Caki2 (cell line): ENCODE data around the gene DHX15. TPM values are rescaled to one million over a fixed set of nuclear protein-coding genes. Genes with fewer than 3 reads are reported as not detected.

Source experiments
- DNase-seq: peaks from one replicate; pipeline ENCODE4 v3.0.0-alpha.2; 2015; ENCODE audit warnings: low read depth
- in situ Hi-C: cut with HindIII; loops from 2 replicates; pipeline ENCODE4 v1.10.0; 2016; ENCODE audit warnings: low sequenced_read_pairs, low pct_unique_long_range_greater_than_20kb, mixed read lengths
- total RNA-seq: library from RNA; depleted of rRNA; stranded (reverse); fragments of >200 nt; shearing (Covaris generic); gene quantifications from 2 replicates; pipeline ENCODE4 v1.2.3, GENCODE V29; 2014; ENCODE audit warnings: low replicate concordance

Gene DHX15
- total RNA-seq, 1 experiment from 2014 or later = 159 TPM

DNA sequence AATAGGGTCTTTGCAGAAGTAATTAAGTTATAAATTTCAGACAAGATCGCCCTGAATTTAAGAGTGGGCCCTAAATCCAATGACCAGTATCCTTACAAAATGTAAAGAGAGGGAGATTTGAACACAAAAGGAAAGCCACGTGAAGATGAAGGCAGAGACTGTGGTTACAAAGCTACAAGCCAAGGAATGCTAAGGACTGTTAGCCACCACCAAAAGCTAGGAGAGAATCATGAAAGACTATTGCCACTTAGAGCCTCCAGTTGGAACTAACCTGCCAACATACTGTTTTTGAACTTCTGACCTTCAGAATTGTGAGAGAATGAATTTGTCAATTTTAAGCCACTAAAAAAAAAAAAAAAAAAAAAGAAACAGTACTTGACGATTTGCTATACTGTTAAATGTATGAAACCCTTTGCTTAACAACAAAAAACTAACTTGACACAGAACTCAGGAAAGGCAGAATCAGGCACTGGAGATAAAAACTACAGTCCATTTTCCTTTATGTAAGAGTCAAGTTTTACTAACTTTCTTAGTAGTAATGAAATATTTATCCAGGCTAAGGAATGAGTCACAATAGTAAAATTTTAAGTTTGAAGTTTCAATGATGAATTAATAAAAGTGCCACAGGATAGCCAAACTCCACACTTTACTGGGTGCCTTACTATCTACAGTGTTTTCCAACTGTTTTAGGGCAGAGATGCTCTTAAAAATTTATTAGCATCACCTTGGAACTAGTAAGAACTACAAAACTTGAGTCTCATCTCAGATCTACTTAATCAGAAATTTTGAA, 25.1 kb downstream of the DHX15 start:
- DNase-seq = no peak
- in situ Hi-C loops = no loop called here

DNA sequence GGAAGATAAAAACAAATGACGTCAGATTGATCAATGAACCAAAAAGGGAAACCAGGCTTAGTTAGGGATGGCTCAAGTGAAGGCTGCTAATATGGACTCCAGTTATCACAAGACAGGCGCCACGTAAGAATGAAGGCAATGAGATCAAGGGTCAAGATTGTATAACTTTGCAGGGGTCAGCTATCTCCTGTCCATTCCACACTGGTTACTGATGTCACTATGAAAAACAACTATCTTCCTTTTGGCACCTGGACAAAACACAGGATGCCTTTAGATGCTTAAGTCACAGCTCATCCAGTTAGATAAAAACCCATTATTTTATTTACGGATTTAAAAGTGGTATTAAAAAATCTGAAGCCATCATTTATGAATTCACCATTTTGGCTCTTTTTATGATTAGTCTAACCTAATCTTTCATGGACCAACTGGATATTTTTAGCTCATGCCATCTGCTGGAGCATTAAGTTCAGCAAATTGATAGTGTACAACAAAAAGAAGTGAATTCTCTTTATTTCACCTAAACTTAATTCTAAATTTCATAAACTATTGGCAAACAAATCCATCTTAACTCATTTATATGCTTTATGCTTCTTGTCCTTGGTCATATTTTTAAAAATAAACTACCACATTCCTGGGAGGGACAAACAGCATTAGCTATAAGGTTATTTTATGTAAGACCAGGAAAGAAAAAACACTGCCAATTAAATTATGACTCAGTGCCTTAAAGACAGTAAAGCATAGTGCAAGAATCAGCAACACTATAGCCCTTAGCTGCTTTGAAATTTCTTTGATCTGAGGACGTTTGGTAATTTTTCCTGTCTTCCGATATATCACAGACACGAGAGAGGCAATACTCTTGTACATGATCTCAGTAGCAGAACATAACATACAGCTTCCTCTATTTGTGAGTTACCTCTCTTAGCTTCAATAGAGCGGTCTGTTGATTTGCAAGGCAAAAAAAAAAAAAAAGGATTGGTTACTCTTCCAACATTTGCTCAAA, 27.0 kb downstream of the DHX15 start:
- peak; percentile 35 for DNase-seq
- in situ Hi-C loops = no loop called here

DNA sequence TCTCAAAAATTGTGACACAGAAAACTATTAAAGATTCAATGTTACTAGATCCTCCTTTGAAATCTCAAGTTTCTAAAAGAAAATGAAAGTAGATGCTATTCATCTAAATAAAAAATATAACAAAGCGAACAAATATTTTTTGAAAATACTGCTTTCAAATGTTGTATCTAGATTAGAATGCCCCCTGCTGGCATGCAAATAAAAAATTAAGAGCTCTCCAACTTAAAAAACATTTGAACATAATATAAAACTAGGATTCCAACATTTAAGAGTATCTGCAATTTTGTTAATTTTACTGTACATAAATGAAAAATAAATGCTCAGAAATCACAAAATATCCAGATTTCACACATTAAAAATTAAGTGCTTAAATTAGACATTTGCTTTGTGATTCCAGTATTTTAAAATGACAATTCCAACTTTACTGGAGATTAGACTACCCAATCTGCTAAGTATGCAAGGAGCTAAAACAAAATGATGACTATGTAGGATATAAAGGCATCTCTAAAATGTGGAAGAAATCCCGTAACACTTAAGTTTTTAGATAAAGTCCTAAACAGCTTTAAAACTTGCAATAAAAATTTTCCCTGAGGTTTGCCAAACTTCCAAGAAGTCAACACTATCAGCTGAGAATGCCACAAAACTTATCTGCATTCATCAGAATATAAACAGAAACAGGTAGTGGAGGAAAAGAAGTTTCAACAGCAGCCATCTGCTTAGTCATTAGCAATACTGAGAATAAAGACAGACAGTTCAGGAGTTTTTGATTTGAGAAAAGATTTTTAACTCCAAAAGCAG, 32.7 kb downstream of the DHX15 start:
- in situ Hi-C loops = no loop called here
- no peak for DNase-seq

DNA sequence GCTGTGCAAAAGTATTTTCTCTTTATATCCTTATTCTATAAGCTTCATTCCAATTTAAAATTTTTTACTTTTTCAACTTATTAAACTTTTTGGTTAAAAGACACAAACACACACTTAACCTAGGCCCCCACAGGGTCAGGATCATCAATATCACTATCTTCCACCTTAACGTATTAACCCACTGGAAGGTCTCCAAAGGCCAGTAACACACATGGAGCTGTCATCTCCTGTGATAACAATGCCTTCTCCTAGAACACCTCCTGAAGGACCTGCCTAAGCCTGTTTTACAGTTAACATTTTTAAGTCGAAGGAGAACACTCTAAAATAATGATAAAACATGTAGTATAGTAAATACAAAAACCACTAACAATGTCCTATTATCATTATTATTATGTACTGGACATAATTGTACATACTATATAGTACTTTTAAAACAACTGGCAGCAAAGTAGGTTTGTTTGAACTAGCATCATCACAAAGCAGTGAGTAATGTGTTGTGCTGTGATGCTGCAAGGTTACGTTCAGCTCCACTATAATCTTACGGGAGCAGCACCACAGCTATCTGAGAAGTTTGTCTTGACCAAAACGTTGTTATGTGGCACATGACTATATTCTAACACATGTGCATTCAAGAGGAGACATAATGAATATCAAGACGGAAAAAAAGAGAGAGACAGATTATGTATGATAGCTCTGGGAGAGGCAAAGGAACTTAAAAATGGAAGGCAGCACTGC, 33.7 kb downstream of the DHX15 start:
- in situ Hi-C loops = no loop called here
- DNase-seq = no peak

DNA sequence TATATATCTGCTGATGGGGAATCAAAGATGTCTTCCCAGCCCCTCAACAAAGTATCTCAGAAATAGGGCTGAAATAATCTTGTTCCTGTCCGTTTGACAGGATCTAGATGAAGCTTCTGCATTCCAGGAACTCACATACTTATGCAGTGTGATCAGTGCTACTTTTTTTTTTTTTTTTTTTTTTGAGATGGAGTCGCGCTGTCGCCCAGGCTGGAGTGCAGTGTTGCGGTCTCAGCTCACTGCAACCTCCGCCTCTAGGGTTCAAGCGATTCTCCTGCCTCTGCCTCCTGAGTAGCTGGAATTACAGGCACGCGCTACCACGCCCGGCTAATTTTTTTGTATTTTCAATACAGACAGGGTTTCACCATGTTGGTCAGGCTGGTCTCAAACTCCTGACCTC, 36.4 kb downstream of the DHX15 start:
- DNase-seq = no peak
- in situ Hi-C loops = no loop called here

DNA sequence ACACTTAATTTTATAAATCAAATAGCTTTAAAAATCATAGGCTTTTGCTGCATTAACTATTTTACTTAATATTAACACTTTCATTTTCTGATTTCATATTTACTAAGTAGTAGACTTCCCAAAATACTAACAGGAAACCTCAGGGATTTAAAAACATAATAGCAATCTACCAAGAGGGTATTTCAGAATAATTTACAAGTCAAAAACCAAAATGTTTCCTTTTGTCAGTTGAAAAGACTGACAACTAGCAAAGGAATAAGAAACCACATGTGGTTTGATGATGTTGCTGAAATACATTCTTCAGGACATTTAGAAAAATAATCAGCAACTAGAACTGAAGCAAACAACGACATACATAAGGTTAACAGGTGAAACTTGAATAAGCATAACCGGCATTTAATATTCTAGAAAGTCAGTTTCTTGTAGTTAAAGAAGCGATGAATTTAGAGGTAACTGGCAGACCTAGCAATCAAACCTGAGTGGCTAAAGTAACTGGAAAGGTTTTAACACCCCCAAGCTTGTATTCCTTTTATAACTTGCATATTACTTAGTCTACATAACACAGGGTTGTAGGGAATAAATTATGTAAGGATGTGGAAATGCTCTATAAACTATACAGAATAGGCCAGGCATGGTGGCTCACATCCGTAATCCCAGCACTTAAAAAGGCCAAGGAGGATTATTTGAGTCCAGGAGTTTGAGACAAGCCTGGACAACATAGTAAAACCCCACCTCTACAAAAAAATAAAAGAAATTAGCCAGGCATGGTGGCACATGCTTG, 40.0 kb downstream of the DHX15 start:
- in situ Hi-C loops = no loop called here
- DNase-seq = no peak

DNA sequence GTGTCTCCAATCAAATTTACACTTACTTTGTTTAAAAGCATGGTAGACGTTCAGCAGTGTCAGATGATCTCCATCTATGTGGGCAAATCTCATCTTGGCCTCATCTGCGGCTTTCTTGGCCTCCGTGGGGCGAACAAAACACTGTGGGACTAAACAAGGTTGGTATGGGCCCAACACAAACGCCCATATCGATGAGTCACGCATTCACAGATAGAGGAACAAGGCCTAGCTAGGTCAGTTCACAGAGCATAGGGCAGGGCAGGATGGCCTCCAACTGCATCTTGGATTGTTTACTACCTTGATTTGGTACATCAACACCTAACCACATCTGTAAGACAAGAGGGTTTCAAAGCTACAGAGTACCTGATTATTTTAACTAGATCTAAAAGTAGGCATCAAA, 47.3 kb downstream of the DHX15 start:
- no peak for DNase-seq
- in situ Hi-C loops = no loop called here

DNA sequence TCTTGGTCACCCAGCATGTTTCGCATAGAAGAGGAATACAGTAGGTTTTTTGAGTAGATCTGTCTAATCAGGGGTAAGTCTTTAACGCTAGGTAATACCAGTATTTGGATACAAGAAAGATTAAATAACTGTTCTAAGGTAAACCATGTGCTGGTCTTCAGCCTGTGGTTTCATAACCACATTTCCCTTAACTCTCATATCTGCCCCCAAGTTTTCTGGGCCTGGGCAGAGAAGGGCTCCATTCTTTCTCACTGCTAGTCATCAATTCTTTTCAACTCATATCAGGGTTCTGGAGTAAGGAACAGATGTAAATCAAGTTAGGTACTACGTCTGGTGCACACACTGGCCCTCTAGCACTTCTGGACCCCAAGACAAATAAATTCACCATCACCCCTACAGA, 49.0 kb downstream of the DHX15 start:
- in situ Hi-C loops = no loop called here
- DNase-seq = no peak

DNA sequence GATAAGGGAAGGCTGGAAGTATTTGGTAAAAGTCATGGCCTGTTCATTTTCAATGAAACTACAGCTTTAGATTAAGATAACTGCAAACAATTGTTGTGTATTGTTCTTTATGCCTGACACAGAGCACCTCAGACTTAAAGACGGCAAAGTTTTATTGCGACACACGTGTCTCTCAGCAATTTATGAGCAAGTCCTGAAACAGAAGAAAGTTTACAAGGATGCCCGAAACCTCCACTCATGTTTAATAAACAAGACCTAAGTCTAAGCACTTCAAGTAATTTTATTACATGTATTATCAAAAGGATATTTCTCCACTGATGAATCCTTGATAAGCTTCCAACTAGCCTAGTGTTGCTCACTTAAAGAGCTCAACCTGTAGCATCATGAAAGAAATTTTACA, 51.0 kb downstream of the DHX15 start:
- in situ Hi-C loops = no loop called here
- DNase-seq = no peak

DNA sequence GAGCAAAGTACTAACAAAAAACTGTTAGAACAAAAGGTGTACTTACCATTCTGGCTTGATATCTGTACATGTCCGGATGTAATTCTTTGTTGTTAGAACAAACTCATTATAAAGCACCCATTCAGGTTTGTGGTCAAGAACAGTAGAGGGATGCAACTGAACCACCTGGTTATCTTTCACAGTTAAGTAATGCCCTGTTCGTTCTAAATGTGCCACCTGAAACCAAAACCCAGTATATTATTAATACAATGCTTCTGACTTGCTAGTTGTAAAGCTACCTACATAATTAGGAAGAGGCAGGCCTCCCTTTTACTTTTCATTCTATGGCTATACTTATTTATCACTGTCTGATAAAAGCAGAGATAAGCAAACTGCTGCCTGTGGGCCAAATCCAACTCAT, 54.8 kb downstream of the DHX15 start:
- in situ Hi-C loops = no loop called here

DNA sequence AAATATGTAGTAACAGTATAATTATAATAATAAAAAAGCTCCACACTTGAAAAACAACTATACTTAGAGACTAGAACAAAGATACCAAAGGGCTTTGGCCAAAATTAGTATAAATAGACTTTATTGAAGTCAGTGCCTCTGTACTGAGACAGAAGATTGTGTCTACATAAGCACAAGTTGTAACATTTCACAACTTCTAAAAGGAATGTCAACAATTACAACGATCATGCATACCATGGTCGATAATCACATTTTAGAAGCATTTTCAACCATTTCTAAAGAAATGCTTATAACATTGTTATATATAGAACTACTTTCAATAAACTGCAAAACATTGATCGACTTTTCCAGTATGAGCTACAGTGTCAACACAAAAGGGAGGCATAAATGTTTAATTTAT, 57.0 kb downstream of the DHX15 start:
- in situ Hi-C loops = no loop called here
- no peak for DNase-seq

More for the DNA sequence above, 54.8 kb downstream of the DHX15 start:
- DNase-seq = no peak

DNA sequence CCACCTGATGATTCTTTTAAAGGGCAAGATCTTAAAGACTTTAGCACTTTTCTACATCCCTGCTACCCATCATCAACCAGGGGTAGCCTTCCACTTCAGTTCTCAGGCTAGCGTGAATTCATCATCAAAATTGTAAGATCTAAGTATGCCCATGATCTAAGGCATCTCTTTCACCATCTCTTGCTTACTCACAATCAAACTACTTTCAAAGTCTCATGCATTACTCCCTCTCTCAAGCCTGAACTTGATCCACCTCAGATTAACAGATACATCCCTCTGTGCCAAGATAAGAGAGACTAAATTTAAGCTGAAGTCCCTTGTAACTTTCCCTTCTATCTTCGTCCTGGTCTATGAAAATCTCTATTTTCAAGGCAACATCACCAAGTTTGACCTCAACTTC, 62.8 kb downstream of the DHX15 start:
- in situ Hi-C loops = no loop called here
- no peak for DNase-seq

DNA sequence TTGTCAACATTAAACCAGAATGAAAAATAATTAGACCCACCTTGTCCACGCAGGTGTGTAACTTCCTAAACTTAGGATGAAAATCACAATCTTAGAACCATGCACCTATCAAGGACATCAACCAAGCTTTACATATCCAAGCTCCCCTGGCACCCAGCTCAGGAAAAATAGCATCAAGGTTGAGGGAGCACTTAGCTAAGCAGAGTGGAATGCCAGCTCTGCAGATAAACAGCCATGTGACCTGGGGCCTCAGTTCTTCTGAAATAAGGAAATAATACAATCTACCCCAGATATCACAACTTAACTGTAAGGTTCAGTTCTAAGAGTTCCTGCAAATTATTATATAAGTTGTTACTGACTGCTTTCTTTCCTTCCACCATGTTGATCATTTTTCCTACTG, 64.7 kb downstream of the DHX15 start:
- in situ Hi-C loops = no loop called here
- DNase-seq = peak; percentile 53

DNA sequence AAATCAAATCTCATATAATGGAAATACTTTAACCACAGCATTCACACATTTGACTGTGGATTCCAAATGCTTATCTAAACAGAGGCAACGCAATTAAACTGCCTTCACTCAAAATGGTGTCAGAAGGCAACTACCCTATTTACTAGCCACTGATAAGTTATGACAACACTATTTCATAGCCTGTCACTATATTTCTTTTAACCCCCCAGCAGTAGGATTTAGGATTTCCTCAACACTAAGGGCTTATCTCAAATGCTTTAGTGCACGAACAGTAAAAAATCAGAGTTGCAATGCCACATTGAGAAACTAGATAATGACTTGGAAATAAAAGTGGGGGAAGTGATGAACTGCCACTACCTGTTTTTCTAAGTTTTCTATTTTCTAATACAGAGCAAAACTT, 66.7 kb downstream of the DHX15 start:
- in situ Hi-C loops = no loop called here
- no peak for DNase-seq

DNA sequence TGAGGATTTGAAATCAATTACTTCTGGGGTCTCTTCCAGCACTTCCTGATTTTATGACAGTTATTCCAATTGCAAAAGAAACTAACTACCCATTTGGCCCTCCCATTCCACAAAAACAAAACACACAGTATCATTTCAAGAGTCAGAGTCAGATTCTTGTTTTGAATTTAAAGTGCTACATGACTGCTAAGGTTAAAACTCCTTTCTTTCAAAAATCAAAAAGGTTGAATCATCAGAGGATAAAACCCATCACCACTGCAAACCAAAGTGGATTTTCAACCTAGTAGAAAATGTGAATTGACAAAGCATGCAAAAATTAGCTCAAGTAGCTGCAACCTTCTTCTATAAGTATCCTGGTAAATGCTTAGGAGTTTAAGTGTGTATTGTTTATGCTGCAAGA, 67.4 kb downstream of the DHX15 start:
- in situ Hi-C loops = no loop called here
- DNase-seq = no peak

DNA sequence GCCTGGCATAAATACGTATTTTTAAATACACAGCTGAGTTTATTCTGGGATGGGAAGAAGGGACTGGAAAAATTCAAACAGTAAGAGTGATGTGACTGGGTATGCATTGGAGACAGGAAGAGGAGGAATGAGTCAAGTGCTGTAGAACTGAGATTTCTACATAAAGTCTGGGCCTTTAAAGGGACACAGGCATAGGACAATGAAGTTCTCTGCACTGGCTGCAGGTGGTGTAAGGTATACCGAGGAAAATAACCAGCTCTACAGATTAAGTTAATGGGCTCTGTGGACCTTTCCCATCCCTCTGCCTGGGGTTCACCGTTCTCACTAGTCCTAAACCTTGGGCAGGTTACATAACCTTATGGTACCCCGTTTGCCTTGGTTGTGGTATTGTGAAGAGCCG, 68.7 kb downstream of the DHX15 start:
- no peak for DNase-seq
- in situ Hi-C loops = no loop called here

DNA sequence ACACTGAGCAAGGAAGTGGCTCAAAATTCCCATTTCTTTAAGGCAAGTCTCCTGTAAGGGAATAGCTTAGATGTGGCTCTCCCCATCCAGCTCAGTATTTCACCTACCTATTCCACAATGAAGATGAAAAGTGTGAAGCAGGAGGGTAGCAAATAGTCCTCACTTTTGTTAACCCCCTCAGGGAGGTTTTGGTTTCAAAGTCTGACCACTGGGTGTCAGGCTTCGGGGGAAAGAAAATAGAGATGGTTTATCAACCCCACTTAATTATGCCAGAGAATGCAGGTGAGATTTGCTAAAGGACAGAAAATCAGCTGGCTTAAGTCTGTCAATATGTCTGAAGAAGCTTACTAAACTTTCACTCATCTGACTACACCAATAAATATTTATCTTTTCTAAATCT, 69.5 kb downstream of the DHX15 start:
- DNase-seq = no peak
- in situ Hi-C loops = no loop called here
